Ishikawa (cell line): Measurements from ENCODE around the gene OXTR.

Experiments
- CEBPB ChIP-seq: IDR thresholded peaks from 2 replicates; pipeline ENCODE4 v1.6.1; 2012
- CREB1 ChIP-seq: IDR thresholded peaks from 2 replicates; pipeline ENCODE4 v1.6.1; 2012; ENCODE audit warnings: low read depth
- EGR1 ChIP-seq: IDR thresholded peaks from 2 replicates; pipeline ENCODE4 v1.6.1; 2012
- EP300 ChIP-seq: IDR thresholded peaks from 2 replicates; pipeline ENCODE4 v1.6.1; 2012; ENCODE audit warnings: borderline replicate concordance
- FOXM1 ChIP-seq: IDR thresholded peaks from 2 replicates; pipeline ENCODE4 v1.6.1; 2012; ENCODE audit warnings: low read depth, borderline replicate concordance
- MAX ChIP-seq: IDR thresholded peaks from 2 replicates; pipeline ENCODE4 v1.6.1; 2012
- NFIC ChIP-seq: IDR thresholded peaks from 2 replicates; pipeline ENCODE4 v1.6.1; 2012
- RAD21 ChIP-seq: IDR thresholded peaks from 2 replicates; pipeline ENCODE4 v1.6.1; 2012; ENCODE audit warnings: low read depth
- REST ChIP-seq: IDR thresholded peaks from 2 replicates; pipeline ENCODE4 v1.6.1; 2012; ENCODE audit warnings: low read depth, mild to moderate bottlenecking
- TAF1 ChIP-seq: IDR thresholded peaks from 2 replicates; pipeline ENCODE4 v1.6.1; 2012; ENCODE audit warnings: low read depth, mild to moderate bottlenecking
- TCF12 ChIP-seq: IDR thresholded peaks from 2 replicates; pipeline ENCODE4 v1.6.1; 2012; ENCODE audit warnings: low read depth
- TEAD4 ChIP-seq: IDR thresholded peaks from 2 replicates; pipeline ENCODE4 v1.6.1; 2012
- YY1 ChIP-seq: IDR thresholded peaks from 2 replicates; pipeline ENCODE4 v1.6.1; 2012; ENCODE audit warnings: low read depth
- ZBTB7A ChIP-seq: IDR thresholded peaks from 2 replicates; pipeline ENCODE4 v1.6.1; 2012; ENCODE audit warnings: low read depth
- TF ChIP-seq, protein P1 (sequence below): IDR thresholded peaks from 2 replicates; pipeline ENCODE4 v1.6.1; 2012

The OXTR gene

DNA sequence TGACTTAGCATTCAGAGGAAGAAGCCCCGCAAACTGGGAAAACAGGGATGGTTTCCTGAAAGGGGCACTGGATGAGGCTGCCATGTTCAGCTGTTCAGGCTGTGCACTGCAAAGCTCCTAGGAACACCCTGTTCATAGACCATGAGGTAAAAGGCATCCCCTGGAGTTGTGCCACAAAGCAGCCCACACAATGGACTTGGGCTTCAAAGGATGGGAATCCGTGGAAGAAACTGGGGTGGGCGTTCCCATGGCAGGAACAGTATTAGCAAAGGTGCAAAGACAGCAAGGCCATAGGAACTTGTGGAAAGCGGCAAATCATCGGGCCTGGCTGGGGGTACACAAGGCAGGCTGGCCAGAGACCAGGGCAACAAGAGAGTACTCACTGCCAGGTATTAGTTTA, 8.9 kb downstream of the OXTR start:
- TF ChIP-seq NFIC (no peak), ZBTB7A (no peak), FOXM1 (no peak), REST (no peak), EP300 (no peak), TCF12 (no peak), EGR1 (no peak), MAX (no peak), CREB1 (no peak), TEAD4 (no peak), CEBPB (no peak), YY1 (no peak), TAF1 (no peak), RAD21 (no peak)
- TF ChIP-seq, protein P1, sequence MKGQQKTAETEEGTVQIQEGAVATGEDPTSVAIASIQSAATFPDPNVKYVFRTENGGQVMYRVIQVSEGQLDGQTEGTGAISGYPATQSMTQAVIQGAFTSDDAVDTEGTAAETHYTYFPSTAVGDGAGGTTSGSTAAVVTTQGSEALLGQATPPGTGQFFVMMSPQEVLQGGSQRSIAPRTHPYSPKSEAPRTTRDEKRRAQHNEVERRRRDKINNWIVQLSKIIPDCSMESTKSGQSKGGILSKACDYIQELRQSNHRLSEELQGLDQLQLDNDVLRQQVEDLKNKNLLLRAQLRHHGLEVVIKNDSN = no peak

DNA sequence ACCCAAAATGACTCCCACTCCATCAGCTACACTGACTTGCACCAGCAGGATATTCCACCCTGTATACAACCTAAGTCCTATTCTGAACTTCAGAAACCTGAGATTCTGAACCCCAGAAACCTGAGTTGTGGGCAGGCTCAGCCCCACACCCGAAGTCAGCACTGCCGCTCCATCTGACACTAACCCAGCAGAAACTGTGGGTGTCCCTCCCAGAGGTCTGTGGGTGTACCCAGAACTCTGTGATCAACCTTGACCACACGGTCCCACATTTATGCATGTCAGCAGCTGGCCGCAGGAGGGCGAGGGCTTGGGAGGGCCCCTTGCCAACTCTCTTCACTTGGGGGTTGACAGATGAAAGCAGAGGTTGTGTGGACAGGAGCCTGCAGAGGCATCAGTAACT, 9.3 kb downstream of the OXTR start:
- TF ChIP-seq NFIC = no peak
- no peak for TF ChIP-seq ZBTB7A
- TF ChIP-seq TEAD4 = no peak
- TF ChIP-seq REST = no peak
- TF ChIP-seq, protein P1 = no peak
- no peak for TF ChIP-seq FOXM1
- no peak for TF ChIP-seq CREB1
- TF ChIP-seq TCF12 = no peak
- no peak for TF ChIP-seq CEBPB
- no peak for TF ChIP-seq RAD21
- TF ChIP-seq MAX = no peak

GRCh38 chr3:8759038-8759707, 10.2 kb downstream of the OXTR start:
- TF ChIP-seq RAD21 (no peak), YY1 (no peak)

- TF ChIP-seq NFIC = no peak
- no peak for TF ChIP-seq EGR1
These were observed 11.6 kb downstream of the OXTR start for GRCh38 chr3:8757551-8758518.

GRCh38 chr3:8756671-8757070, 12.7 kb downstream of the OXTR start:
- TF ChIP-seq REST = no peak
- no peak for TF ChIP-seq TAF1
- TF ChIP-seq MAX = no peak
- TF ChIP-seq ZBTB7A = 0 out of 2 replicates have a peak, but pooled peaks have one; percentile 18
